Endothelial cell of umbilical vein (primary cell): ENCODE measurements around the gene ZNF462. TPM values are rescaled to one million over a fixed set of nuclear protein-coding genes. Genes with fewer than 3 reads are reported as not detected.

Experiments used
- BruUV-seq: library from RNA; stranded (reverse); fragments of 400-500 nt; replicated peaks from 2 replicates; lab custom pipeline; 2021; lab: Mats Ljungman, UMichigan
- CTCF ChIA-PET: fragments of 300-600, 350-600 bp; sonication (Branson Sonifier 250); formaldehyde crosslinking; loops from one replicate; lab custom pipeline; 2021; ENCODE audit warnings: antibody characterized with exemption, inconsistent platforms; lab: Charles Lee
- POLR2A ChIA-PET: fragments of 300-600, 350-600 bp; sonication (Branson Sonifier 250); formaldehyde crosslinking; loops from one replicate; lab custom pipeline; 2021; ENCODE audit warnings: antibody characterized with exemption, inconsistent platforms; lab: Charles Lee
- DNase-seq: peaks from one replicate; pipeline ENCODE4 v3.0.0-alpha.2; 2011; ENCODE audit warnings: low read depth, low spot score
- FAIRE-seq: peaks from 2 replicates; lab custom pipeline; 2011; peaks lifted over from hg19 to GRCh38; lab: Jason Lieb, UNC
- H2AFZ ChIP-seq: 2 replicates; pipeline ENCODE4 v1.6.0; 2012; ENCODE audit warnings: low read depth, low read length, control low read depth, inconsistent platforms
- H3K27ac ChIP-seq: 2 replicates; pipeline ENCODE4 v1.5.1; 2011; ENCODE audit warnings: low read depth, mild to moderate bottlenecking, control low read depth, low read length, moderate library complexity; ENCODE audit not compliant: insufficient read depth
- H3K27me3 ChIP-seq, 2 experiments: 2 replicates each; pipeline versions ENCODE4 v1.6.0 to v1.6.1; 2011; ENCODE audit warnings: low read length in 2 of 2, mixed read lengths in 1 of 2; ENCODE audit not compliant: control insufficient read depth in 2 of 2, insufficient read depth in 2 of 2
- H3K36me3 ChIP-seq, 2 experiments: 2 replicates in 1 of 2; 3 replicates in 1 of 2; pipeline ENCODE4 v1.5.1; 2011; ENCODE audit warnings: low read length in 2 of 2, mild to moderate bottlenecking in 1 of 2, moderate library complexity in 1 of 2; ENCODE audit not compliant: control insufficient read depth in 2 of 2, insufficient read depth in 2 of 2; ENCODE audit errors: extremely low read depth in 1 of 2
- H3K4me1 ChIP-seq: 3 replicates; pipeline ENCODE4 v1.5.1; 2011; ENCODE audit warnings: mild to moderate bottlenecking, low read length; ENCODE audit not compliant: control insufficient read depth, insufficient read depth; ENCODE audit errors: extremely low read depth
- H3K4me2 ChIP-seq: 2 replicates; pipeline ENCODE4 v1.6.1; 2011; ENCODE audit warnings: low read length, control low read depth, mixed read lengths; ENCODE audit not compliant: insufficient read depth
- H3K4me3 ChIP-seq, 3 experiments: fragments of 200-600 bp in 1 of 3; sonication (generic), shearing (Covaris generic) in 1 of 3; replicated peaks in 1 of 3; 2 replicates each; pipeline ENCODE4 v1.5.1; 2011 to 2016; ENCODE audit warnings: control low read depth in 3 of 3, low read length in 3 of 3, mild to moderate bottlenecking in 2 of 3, inconsistent platforms in 1 of 3, low read depth in 1 of 3, moderate library complexity in 1 of 3; ENCODE audit not compliant: insufficient read depth in 1 of 3
- H3K79me2 ChIP-seq: 2 replicates; pipeline ENCODE4 v1.6.0; 2012; ENCODE audit warnings: low read length, inconsistent platforms; ENCODE audit not compliant: control insufficient read depth, insufficient read depth
- H3K9ac ChIP-seq: replicated peaks from 2 replicates; pipeline ENCODE3; 2011; ENCODE audit warnings: low read length, control low read depth; ENCODE audit not compliant: insufficient read depth; ENCODE audit errors: extremely low read depth
- H3K9me1 ChIP-seq: replicated peaks from 3 replicates; pipeline ENCODE4 v1.6.0; 2011; ENCODE audit warnings: mild to moderate bottlenecking, low read length; ENCODE audit not compliant: control insufficient read depth, insufficient read depth; ENCODE audit errors: extremely low read depth
- H3K9me3 ChIP-seq: replicated peaks from 2 replicates; pipeline ENCODE4 v1.5.1; 2012; ENCODE audit warnings: low read length, inconsistent platforms; ENCODE audit not compliant: control insufficient read depth, insufficient read depth
- H4K20me1 ChIP-seq: replicated peaks from 2 replicates; pipeline ENCODE3; 2011; ENCODE audit warnings: mild to moderate bottlenecking, low read length; ENCODE audit not compliant: control insufficient read depth, insufficient read depth; ENCODE audit errors: extremely low read depth
- CTCF ChIP-seq, 2 donors: IDR thresholded peaks; 1 replicate in 1 of 2; 2 replicates in 1 of 2; pipeline ENCODE4 v1.5.1; 2011; ENCODE audit warnings: low read length in 2 of 2, mild to moderate bottlenecking in 2 of 2, moderate library complexity in 2 of 2, control low read depth in 1 of 2, inconsistent platforms in 1 of 2, low read depth in 1 of 2; ENCODE audit not compliant: insufficient read depth in 1 of 2; ENCODE audit errors: extremely low read depth in 1 of 2
- EZH2 ChIP-seq: IDR thresholded peaks from 2 replicates; pipeline ENCODE4 v1.6.1; 2012; ENCODE audit warnings: borderline replicate concordance, low read depth, mild to moderate bottlenecking, moderate library complexity, low read length, inconsistent platforms; ENCODE audit not compliant: severe bottlenecking
- FOS ChIP-seq: IDR thresholded peaks from 2 replicates; pipeline ENCODE4 v1.6.1; 2011; ENCODE audit warnings: mild to moderate bottlenecking, low read length, moderate library complexity, borderline replicate concordance; ENCODE audit not compliant: insufficient read depth
- GATA2 ChIP-seq: IDR thresholded peaks from 2 replicates; pipeline ENCODE4 v1.7.0; 2011; ENCODE audit warnings: low read depth, mild to moderate bottlenecking, moderate library complexity, mixed read lengths, low read length; ENCODE audit not compliant: insufficient read length, insufficient read depth
- JUN ChIP-seq: IDR thresholded peaks from 2 replicates; pipeline ENCODE4 v1.6.1; 2011; ENCODE audit warnings: borderline replicate concordance, low read depth; ENCODE audit not compliant: insufficient read length, insufficient read depth
- MAX ChIP-seq: IDR thresholded peaks from 2 replicates; pipeline ENCODE4 v1.6.1; 2011; ENCODE audit not compliant: insufficient read depth, insufficient read length
- MYC ChIP-seq: IDR thresholded peaks from one replicate; pipeline ENCODE4 v1.6.1; 2011; ENCODE audit warnings: mild to moderate bottlenecking, low read depth, low read length
- POLR2A ChIP-seq: IDR thresholded peaks from 2 replicates; pipeline ENCODE4 v1.6.1; 2012; ENCODE audit warnings: low read depth, mild to moderate bottlenecking, control low read depth, low read length
- POLR2AphosphoS5 ChIP-seq: IDR thresholded peaks from 2 replicates; pipeline ENCODE4 v1.6.1; 2012; ENCODE audit warnings: low read depth, mild to moderate bottlenecking, control low read depth, low read length, moderate library complexity; ENCODE audit not compliant: insufficient read depth
- dilution Hi-C: fragments of 300-500 bp; cut with MboI; formaldehyde crosslinking; loops from one replicate; pipeline ENCODE4 v1.15.0; 2019; ENCODE audit warnings: low sequenced_read_pairs; ENCODE audit not compliant: extremely low pct_ligation_motif_present
- intact Hi-C: fragments of 100-400 bp; cut with micrococcal nuclease; formaldehyde crosslinking; loops from one replicate; pipeline ENCODE4 v1.10.0; 2022
- polyA plus RNA-seq, 4 experiments: library from polyadenylated mRNA; depleted of rRNA in 3 of 4; stranded (reverse) in 3 of 4; unstranded in 1 of 4; fragments of >200 nt; gene quantifications; 2 replicates each; pipeline versions ENCODE4 v1.2.1 to v1.2.3, GENCODE V29; 2011 to 2012; ENCODE audit warnings: missing spikeins in 1 of 4
- total RNA-seq: library from RNA; stranded (reverse); gene quantifications from 2 replicates; pipeline ENCODE4 v1.2.3, GENCODE V29; 2021

ZNF462 gene
- total and polyA plus RNA-seq, 2 donors (not counting 3 experiments of a cell fraction or from before 2014, with no cell fraction given), result 6.2 to 24.7 TPM

GRCh38 chr9:106864373-106865143, 1.6 kb downstream of the ZNF462 start:
- dilution Hi-C loops, result no loop called here
- peak overlapping the region; percentile 69 to 97 (median 97) for H3K4me3 ChIP-seq
- H3K4me1 ChIP-seq, result peaks cover 17% of the 10 kb centered on the region
- POLR2A ChIA-PET, result interaction anchor here (0.6 to 0.7 kb wide), 2 partner anchors 22 to 561 kb away, joined by 3 to 4 read pairs; no protein-coding TSS in a partner anchor
- FAIRE-seq (no peak), DNase-seq (peak; percentile 56)
- peak overlapping the region; percentile 83 for H3K9ac ChIP-seq
- H3K36me3 ChIP-seq, result no peaks in the 10 kb centered on the region
- peak overlapping the region; percentile 98 for H2AFZ ChIP-seq
- peak overlapping the region; percentile 20 for H3K27ac ChIP-seq
- intact Hi-C loops, result loop anchor here (5.0 kb wide), 3 partner anchors 138 to 418 kb away; partner anchors contain the start of gene RAD23B
- no peaks in the 10 kb centered on the region for H3K79me2 ChIP-seq
- TF ChIP-seq GATA2, result no peak
- TF ChIP-seq MAX, result no peak
- TF ChIP-seq JUN, result no peak
- no peak for TF ChIP-seq POLR2AphosphoS5
- TF ChIP-seq CTCF (IDR thresholded peaks at IDR 0.05; ENCODE audit: extremely low read depth in 1 of 2, insufficient read depth in 1 of 2, low read depth in 1 of 2, low read length in 2 of 2), result no peak
- no peak for TF ChIP-seq EZH2
- TF ChIP-seq FOS, result no peak
- no peak for TF ChIP-seq POLR2A
- TF ChIP-seq MYC, result no peak
- no peaks in the 10 kb centered on the region for H3K9me3 ChIP-seq
- CTCF ChIA-PET, result interaction anchor here (0.6 to 1.8 kb wide), 7 partner anchors 13 to 275 kb away, joined by 3 to 5 read pairs (median 4); no protein-coding TSS in a partner anchor
- H3K4me2 ChIP-seq, result peak overlapping the region; percentile 82
- no peaks in the 10 kb centered on the region for H4K20me1 ChIP-seq
- BruUV-seq, result no TSS peak
- H3K9me1 ChIP-seq, result no peaks in the 10 kb centered on the region
- no peaks in the 10 kb centered on the region for H3K27me3 ChIP-seq
